Trophoblast cell (in vitro differentiated cells and primary cell): Measurements from ENCODE around the gene APBA2.

Experiments used
- DNase-seq, 2 donors: peaks; one replicate each; pipeline ENCODE4 v3.0.0-alpha.2; 2016
- H2AFZ ChIP-seq: 2 replicates; pipeline ENCODE4 v1.6.1; 2013; ENCODE audit warnings: low read length, moderate library complexity, mild to moderate bottlenecking; ENCODE audit not compliant: insufficient read depth, poor library complexity
- H2AK5ac ChIP-seq: 2 replicates; pipeline ENCODE4 v1.6.1; 2013; ENCODE audit warnings: mild to moderate bottlenecking, low read length
- H2BK120ac ChIP-seq: 2 replicates; pipeline ENCODE4 v1.6.1; 2013; ENCODE audit warnings: low read length, mild to moderate bottlenecking, moderate library complexity; ENCODE audit not compliant: insufficient read depth, poor library complexity
- H2BK12ac ChIP-seq: 2 replicates; pipeline ENCODE4 v1.6.1; 2013; ENCODE audit warnings: mild to moderate bottlenecking, low read length, moderate library complexity
- H2BK5ac ChIP-seq: 2 replicates; pipeline ENCODE4 v1.6.1; 2013; ENCODE audit warnings: low read length, low read depth, moderate library complexity, mild to moderate bottlenecking; ENCODE audit not compliant: poor library complexity
- H3K14ac ChIP-seq: 2 replicates; pipeline ENCODE4 v1.6.1; 2013; ENCODE audit warnings: mild to moderate bottlenecking, low read length
- H3K18ac ChIP-seq: 2 replicates; pipeline ENCODE4 v1.6.1; 2013; ENCODE audit warnings: mild to moderate bottlenecking, low read length
- H3K23ac ChIP-seq: 2 replicates; pipeline ENCODE4 v1.6.1; 2013; ENCODE audit warnings: low read length
- H3K27ac ChIP-seq: 2 replicates; pipeline ENCODE4 v1.5.1; 2013; ENCODE audit warnings: low read depth, mild to moderate bottlenecking, inconsistent platforms, low read length, moderate library complexity
- H3K27me3 ChIP-seq: 2 replicates; pipeline ENCODE4 v1.6.1; 2013; ENCODE audit warnings: inconsistent platforms, mild to moderate bottlenecking, low read length, moderate library complexity; ENCODE audit not compliant: insufficient read depth
- H3K36me3 ChIP-seq, 2 experiments: 1 replicate in 1 of 2; 2 replicates in 1 of 2; pipeline ENCODE4 v1.6.1; 2013; ENCODE audit warnings: low read length in 2 of 2, mild to moderate bottlenecking in 2 of 2, moderate library complexity in 1 of 2; ENCODE audit not compliant: insufficient read depth in 2 of 2, control insufficient read depth in 1 of 2
- H3K4ac ChIP-seq: 2 replicates; pipeline ENCODE4 v1.6.1; 2013; ENCODE audit warnings: low read depth, mild to moderate bottlenecking, low read length, moderate library complexity
- H3K4me1 ChIP-seq, 2 experiments: 1 replicate in 1 of 2; 2 replicates in 1 of 2; pipeline ENCODE4 v1.6.1; 2013; ENCODE audit warnings: low read length in 2 of 2, mild to moderate bottlenecking in 2 of 2, moderate library complexity in 1 of 2; ENCODE audit not compliant: insufficient read depth in 2 of 2, control insufficient read depth in 1 of 2
- H3K4me2 ChIP-seq: 2 replicates; pipeline ENCODE4 v1.6.1; 2013; ENCODE audit warnings: inconsistent platforms, mild to moderate bottlenecking, low read length, moderate library complexity
- H3K4me3 ChIP-seq: 2 replicates; pipeline ENCODE4 v1.5.1; 2013; ENCODE audit warnings: mild to moderate bottlenecking, low read depth, low read length, inconsistent platforms
- H3K79me1 ChIP-seq: one replicate; pipeline ENCODE4 v1.6.1; 2013; ENCODE audit warnings: low read length
- H3K79me2 ChIP-seq: 2 replicates; pipeline ENCODE4 v1.6.1; 2013; ENCODE audit warnings: low read length, mild to moderate bottlenecking; ENCODE audit not compliant: control insufficient read depth, insufficient read depth, poor library complexity
- H3K9ac ChIP-seq: 2 replicates; pipeline ENCODE4 v1.6.1; 2013; ENCODE audit warnings: mild to moderate bottlenecking, low read length
- H3K9me3 ChIP-seq: 2 replicates; pipeline ENCODE4 v1.6.1; 2013; ENCODE audit warnings: low read depth, mild to moderate bottlenecking, control low read depth, inconsistent platforms, low read length; ENCODE audit not compliant: insufficient read depth
- H4K12ac ChIP-seq: 2 replicates; pipeline ENCODE4 v1.6.1; 2013; ENCODE audit warnings: low read depth, mild to moderate bottlenecking, low read length, moderate library complexity
- H4K8ac ChIP-seq: 2 replicates; pipeline ENCODE4 v1.6.1; 2013; ENCODE audit warnings: low read depth, mild to moderate bottlenecking, low read length, moderate library complexity
- H4K91ac ChIP-seq: one replicate; pipeline ENCODE4 v1.6.1; 2013; ENCODE audit warnings: low read depth, mild to moderate bottlenecking, low read length, moderate library complexity
- WGBS: extraction: QIAGEN DNeasy Blood & Tissue Kit; methylation state at CpG from one replicate; pipeline ENCODE4 v1.1.7; 2013; ENCODE audit warnings: missing lambda C conversion rate; ENCODE audit not compliant: insufficient read length, insufficient coverage; ENCODE audit errors: extremely low coverage; 5-methylcytosine and 5-hydroxymethylcytosine counted together

The APBA2 gene

GRCh38 chr15:28959326-28959725, 73.6 kb downstream of the APBA2 start:
- Histone ChIP-seq H3K23ac (no peak overlapping the region), H2BK120ac (no peak overlapping the region), H3K9me3 (no peaks in the 10 kb centered on the region), H3K27me3 (no peaks in the 10 kb centered on the region), H3K9ac (no peak overlapping the region), H2BK5ac (no peak overlapping the region), H3K36me3 (no peaks in the 10 kb centered on the region), H2AFZ (no peak overlapping the region), H3K4me2 (no peak overlapping the region), H2AK5ac (no peak overlapping the region), H3K4me3 (no peak overlapping the region), H3K4me1 (no peaks in the 10 kb centered on the region), H4K8ac (no peak overlapping the region), H3K79me1 (no peaks in the 10 kb centered on the region), H4K91ac (no peak overlapping the region), H3K14ac (no peak overlapping the region), H3K27ac (no peak overlapping the region), H3K18ac (no peak overlapping the region), H3K79me2 (no peaks in the 10 kb centered on the region), H4K12ac (no peak overlapping the region), H3K4ac (no peak overlapping the region), H2BK12ac (no peak overlapping the region)
- WGBS = no CpG with 5 or more reads among the region's 7 CpGs
- DNase-seq = no peak

DNA sequence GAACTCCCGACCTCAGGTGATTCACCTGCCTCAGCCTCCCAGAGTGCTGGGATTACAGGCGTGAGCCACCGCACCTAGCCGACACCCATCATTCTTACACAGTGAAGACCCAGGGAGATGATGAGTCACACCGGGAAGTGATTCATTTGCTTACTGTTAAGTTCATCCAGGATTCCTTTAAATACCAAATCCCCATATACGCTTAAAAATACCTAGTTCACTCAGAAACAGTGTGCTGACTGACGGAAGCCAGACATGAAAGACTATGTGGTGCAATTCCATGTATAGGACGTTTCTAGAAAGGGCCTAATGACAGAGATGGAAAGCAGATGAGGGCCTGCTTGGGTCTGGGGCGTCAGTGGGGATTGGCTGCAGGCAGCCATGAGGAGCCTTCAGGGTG, 75.2 kb downstream of the APBA2 start:
- H4K91ac ChIP-seq = no peak overlapping the region
- H3K4me2 ChIP-seq = no peak overlapping the region
- no peak overlapping the region for H3K18ac ChIP-seq
- peak in 1 of 2 donors; percentile 21 for DNase-seq
- no peaks in the 10 kb centered on the region for H3K79me1 ChIP-seq
- H3K23ac ChIP-seq = no peak overlapping the region
- no peak overlapping the region for H2BK120ac ChIP-seq
- no peak overlapping the region for H2AK5ac ChIP-seq
- no peaks in the 10 kb centered on the region for H3K9me3 ChIP-seq
- WGBS = no CpG with 5 or more reads among the region's 9 CpGs
- H2BK5ac ChIP-seq = no peak overlapping the region
- H3K4ac ChIP-seq = no peak overlapping the region
- H2BK12ac ChIP-seq = no peak overlapping the region
- H3K36me3 ChIP-seq = no peaks in the 10 kb centered on the region
- no peaks in the 10 kb centered on the region for H3K79me2 ChIP-seq
- H3K27ac ChIP-seq = peak overlapping the region; percentile 56
- H3K27me3 ChIP-seq = no peaks in the 10 kb centered on the region
- no peak overlapping the region for H3K14ac ChIP-seq
- H2AFZ ChIP-seq = no peak overlapping the region
- no peak overlapping the region for H4K12ac ChIP-seq
- H4K8ac ChIP-seq = no peak overlapping the region
- H3K4me3 ChIP-seq = no peak overlapping the region
- no peak overlapping the region for H3K9ac ChIP-seq
- no peaks in the 10 kb centered on the region for H3K4me1 ChIP-seq

GRCh38 chr15:28961391-28961790, 75.6 kb downstream of the APBA2 start:
- Histone ChIP-seq H3K9ac (no peak overlapping the region), H3K4me1 (no peaks in the 10 kb centered on the region), H3K4me3 (no peak overlapping the region), H3K27me3 (no peaks in the 10 kb centered on the region), H3K79me1 (no peaks in the 10 kb centered on the region), H3K36me3 (no peaks in the 10 kb centered on the region), H2AFZ (no peak overlapping the region), H4K91ac (no peak overlapping the region), H4K12ac (no peak overlapping the region), H3K23ac (no peak overlapping the region), H3K4me2 (no peak overlapping the region), H2BK120ac (no peak overlapping the region), H4K8ac (no peak overlapping the region), H3K14ac (no peak overlapping the region), H3K27ac (peak overlapping the region; percentile 56), H3K79me2 (no peaks in the 10 kb centered on the region), H2BK12ac (no peak overlapping the region), H2BK5ac (no peak overlapping the region), H3K4ac (no peak overlapping the region), H3K18ac (no peak overlapping the region), H2AK5ac (no peak overlapping the region), H3K9me3 (no peaks in the 10 kb centered on the region)
- no peak for DNase-seq
- no CpG with 5 or more reads among the region's 12 CpGs for WGBS

GRCh38 chr15:28962851-28963710, 77.3 kb downstream of the APBA2 start:
- no peak overlapping the region for H2BK120ac ChIP-seq
- no peak overlapping the region for H3K14ac ChIP-seq
- no peak overlapping the region for H3K23ac ChIP-seq
- H3K27ac ChIP-seq = no peak overlapping the region
- no peaks in the 10 kb centered on the region for H3K4me1 ChIP-seq
- no peak overlapping the region for H3K4ac ChIP-seq
- H3K9ac ChIP-seq = no peak overlapping the region
- H3K9me3 ChIP-seq = no peaks in the 10 kb centered on the region
- no peaks in the 10 kb centered on the region for H3K36me3 ChIP-seq
- no peak overlapping the region for H4K12ac ChIP-seq
- no CpG with 5 or more reads among the region's 8 CpGs for WGBS
- no peaks in the 10 kb centered on the region for H3K27me3 ChIP-seq
- no peaks in the 10 kb centered on the region for H3K79me2 ChIP-seq
- H4K91ac ChIP-seq = no peak overlapping the region
- DNase-seq = peak in 1 of 2 donors; percentile 4
- no peak overlapping the region for H4K8ac ChIP-seq
- H3K4me2 ChIP-seq = no peak overlapping the region
- H2BK12ac ChIP-seq = no peak overlapping the region
- no peak overlapping the region for H2BK5ac ChIP-seq
- H3K18ac ChIP-seq = no peak overlapping the region
- H2AFZ ChIP-seq = no peak overlapping the region
- no peak overlapping the region for H2AK5ac ChIP-seq
- no peak overlapping the region for H3K4me3 ChIP-seq
- no peaks in the 10 kb centered on the region for H3K79me1 ChIP-seq
